Epithelial cell of prostate (primary cell): ENCODE results near the gene PPARD.
"Not testable (repeated sequence)": the region's sequence is repeated elsewhere in the genome, so short reads cannot be mapped to it uniquely, and the experiment has no call there.

ENCODE experiments used
- DNase-seq: peaks from one replicate; pipeline ENCODE4 v3.0.0-alpha.2; 2011; ENCODE audit warnings: low read depth, low spot score
- H3K27ac ChIP-seq: fragments of 450-650 bp; 2 replicates; pipeline ENCODE4 v1.5.1; 2017; ENCODE audit warnings: mild to moderate bottlenecking

Gene PPARD

DNA sequence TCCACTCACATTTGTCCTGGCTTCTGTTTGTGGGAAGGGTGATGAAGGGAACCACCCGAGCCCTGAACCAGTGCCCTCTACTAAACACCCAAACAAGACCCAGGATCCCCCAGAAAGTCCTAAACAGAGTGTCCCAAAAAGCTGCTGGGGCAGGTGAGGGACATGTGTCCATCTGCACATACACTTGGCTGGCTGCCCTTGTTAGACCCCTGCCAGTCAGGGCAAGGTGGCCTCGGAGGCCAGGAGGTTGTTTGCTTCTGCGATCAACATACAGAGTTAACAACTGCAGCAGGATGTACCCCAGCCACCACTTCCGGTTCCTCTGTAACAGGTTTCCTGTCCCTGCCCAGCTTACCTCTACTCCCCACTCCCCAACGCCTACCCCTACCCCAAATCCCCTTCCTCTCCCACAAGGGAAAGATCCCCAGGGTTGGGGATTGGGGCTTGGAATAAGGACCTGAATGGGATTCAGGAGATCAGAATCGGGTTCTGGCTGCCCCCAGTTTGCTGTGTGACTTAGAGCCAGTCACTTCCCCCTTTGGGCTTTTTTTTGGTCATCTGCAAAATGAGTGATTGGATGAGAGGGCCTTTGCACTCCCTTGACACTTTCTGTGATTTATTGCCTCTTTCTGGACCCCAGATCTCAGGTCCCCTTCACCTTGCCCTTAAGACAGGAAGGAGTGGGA, 30.8 kb upstream of the PPARD start:
- DNase-seq = no peak
- H3K27ac ChIP-seq = no peak overlapping the region

DNA sequence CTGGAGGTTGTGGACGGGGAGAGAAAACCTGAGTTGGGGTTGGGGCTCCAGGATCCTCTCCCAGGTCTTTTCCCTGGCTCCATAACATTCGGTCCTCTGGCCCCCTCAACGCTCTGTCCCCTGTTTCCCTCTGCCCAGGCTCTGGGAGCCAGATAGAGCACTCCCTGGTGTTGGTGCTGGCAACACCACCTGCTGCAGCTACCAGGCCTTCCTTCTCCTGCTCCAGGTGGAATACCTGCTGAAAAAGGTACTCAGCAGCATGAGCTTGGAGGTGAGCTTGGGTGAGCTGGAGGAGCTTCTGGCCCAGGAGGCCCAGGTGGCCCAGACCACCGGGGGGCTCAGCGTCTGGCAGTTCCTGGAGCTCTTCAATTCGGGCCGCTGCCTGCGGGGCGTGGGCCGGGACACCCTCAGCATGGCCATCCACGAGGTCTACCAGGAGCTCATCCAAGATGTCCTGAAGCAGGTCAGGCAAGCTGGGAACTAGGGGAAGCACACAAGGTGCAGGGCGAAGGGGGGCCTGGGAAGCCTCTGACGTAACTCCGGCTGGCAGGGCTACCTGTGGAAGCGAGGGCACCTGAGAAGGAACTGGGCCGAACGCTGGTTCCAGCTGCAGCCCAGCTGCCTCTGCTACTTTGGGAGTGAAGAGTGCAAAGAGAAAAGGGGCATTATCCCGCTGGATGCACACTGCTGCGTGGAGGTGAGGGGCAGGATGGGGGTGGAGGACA, 30.1 kb upstream of the PPARD start:
- no peak for DNase-seq
- no peak overlapping the region for H3K27ac ChIP-seq

GRCh38 chr6:35312807-35313206, 29.6 kb upstream of the PPARD start:
- DNase-seq = no peak
- no peak overlapping the region for H3K27ac ChIP-seq

DNA sequence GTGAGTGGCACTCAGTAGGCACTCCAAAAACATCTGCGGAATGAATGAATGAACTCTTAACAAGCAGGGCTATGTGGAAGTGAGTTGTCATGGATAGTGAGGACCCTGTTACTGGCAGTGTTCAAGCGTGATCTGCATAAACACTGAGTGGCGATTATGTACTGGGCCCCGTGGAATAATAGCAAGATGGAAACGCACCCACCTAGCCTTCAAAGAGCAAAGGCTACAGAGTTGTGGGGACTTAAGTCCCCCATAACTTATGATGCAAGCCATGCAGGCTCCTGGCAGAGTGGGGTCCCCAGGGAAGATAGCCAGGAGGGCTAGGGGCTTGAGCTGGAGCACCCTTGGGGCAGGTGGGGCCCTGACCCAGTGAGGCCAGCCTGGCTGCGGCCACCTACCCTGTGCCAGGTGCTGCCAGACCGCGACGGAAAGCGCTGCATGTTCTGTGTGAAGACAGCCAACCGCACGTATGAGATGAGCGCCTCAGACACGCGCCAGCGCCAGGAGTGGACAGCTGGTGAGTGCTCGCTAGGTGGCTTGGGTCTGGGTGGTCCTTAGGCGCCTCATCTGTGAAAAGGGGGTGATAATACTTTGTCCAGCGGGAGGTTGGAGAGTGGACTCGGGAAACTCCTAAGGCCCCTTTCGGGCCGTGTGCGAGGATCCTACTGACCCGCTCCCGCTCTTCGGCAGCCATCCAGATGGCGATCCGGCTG, 24.7 kb upstream of the PPARD start:
- DNase-seq = no peak
- no peak overlapping the region for H3K27ac ChIP-seq

DNA sequence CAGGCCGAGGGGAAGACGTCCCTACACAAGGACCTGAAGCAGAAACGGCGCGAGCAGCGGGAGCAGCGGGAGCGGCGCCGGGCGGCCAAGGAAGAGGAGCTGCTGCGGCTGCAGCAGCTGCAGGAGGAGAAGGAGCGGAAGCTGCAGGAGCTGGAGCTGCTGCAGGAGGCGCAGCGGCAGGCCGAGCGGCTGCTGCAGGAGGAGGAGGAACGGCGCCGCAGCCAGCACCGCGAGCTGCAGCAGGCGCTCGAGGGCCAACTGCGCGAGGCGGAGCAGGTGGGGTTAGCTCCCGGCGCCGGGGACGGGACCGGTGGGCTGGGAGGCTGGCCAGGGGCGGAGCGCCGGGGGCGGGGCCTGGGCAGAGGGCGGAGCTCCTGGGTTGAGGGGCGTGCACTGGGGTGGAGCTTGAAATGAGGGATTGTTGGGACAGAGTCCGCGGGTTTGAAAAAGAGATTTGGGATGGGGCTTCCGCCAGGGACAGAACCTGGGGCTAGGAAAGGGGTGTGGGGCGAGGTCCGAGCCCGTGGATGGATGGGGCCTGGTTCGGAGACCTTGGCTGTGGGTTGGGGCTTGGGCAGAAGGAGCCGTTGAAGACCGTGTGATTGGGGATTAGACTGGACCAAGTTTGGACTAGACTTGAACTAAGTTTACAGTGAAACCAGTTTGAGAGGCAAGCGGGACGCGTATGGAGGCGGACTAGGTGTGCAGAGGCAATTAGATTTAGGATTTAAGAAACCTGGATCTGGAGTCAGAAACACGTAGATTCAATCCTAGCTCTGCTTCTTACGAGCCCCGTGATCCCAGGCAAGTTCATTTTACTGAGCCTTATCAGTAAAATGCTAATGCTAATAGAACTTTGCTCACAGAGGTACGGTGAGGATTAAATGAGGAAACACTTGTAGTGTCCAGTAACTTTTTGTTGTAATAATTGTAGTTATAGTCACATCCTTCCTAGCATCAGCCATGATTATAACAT, 23.9 kb upstream of the PPARD start:
- no peak for DNase-seq
- H3K27ac ChIP-seq = no peak overlapping the region

DNA sequence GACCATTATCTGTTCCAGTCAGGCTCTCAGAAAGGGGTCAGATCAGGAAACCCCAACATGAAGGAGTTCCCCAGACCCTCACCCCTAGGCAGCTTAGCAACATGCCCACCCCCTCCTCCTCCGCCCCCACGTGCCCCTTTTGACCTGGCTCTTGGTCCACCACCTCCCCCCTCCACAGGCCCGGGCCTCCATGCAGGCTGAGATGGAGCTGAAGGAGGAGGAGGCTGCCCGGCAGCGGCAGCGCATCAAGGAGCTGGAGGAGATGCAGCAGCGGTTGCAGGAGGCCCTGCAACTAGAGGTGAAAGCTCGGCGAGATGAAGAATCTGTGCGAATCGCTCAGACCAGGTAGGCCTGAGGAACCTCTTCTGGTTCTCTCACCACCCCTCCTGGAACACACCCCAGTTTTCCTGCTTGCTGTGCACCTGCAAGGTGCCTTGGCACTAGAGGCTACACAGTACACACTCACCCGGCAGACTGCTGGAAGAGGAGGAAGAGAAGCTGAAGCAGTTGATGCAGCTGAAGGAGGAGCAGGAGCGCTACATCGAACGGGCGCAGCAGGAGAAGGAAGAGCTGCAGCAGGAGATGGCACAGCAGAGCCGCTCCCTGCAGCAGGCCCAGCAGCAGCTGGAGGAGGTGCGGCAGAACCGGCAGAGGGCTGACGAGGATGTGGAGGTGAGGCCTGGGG, 22.9 kb upstream of the PPARD start:
- no peak overlapping the region for H3K27ac ChIP-seq
- no peak for DNase-seq

GRCh38 chr6:35320031-35320410, 22.3 kb upstream of the PPARD start:
- DNase-seq = no peak
- no peak overlapping the region for H3K27ac ChIP-seq

- DNase-seq = no peak
- H3K27ac ChIP-seq = no peak overlapping the region
Measured at GRCh38 chr6:35321091-35321490, 21.3 kb upstream of the PPARD start.

GRCh38 chr6:35327349-35328027, 14.9 kb upstream of the PPARD start:
- no peak overlapping the region for H3K27ac ChIP-seq
- DNase-seq = no peak

DNA sequence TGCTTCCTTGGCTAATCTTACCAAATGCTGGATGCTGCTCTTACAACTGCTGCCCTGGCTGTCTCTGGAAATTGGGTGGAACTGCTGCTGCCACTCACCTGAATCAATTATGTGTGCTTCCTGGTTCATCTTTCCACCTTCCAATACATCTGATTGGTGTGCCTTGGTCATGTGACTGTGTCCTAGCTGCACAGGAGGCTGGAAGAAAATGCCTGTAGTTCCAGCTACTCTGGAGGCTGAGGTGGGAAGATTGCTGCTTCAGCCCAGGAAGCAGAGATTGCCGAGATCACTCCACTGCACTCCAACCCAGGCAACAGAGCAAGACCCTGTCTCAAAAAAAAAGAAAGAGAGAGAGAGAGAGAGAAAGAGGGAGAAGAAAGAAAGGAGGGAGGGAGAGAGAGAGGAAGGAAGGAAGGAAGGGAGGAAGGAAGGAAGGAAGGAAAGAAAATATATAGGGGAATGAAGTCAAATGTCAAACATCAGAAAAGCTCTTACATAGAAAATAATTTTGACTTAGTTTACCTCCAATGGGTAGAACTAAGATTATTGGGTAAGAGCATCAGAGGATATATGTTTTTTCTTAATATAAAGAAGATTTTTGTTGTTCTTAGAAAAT, 14.1 kb upstream of the PPARD start:
- DNase-seq = no peak
- H3K27ac ChIP-seq = no peak overlapping the region

- not testable (repeated sequence) for H3K27ac ChIP-seq, DNase-seq
Measured at GRCh38 chr6:35328965-35329364, 13.4 kb upstream of the PPARD start.

DNA sequence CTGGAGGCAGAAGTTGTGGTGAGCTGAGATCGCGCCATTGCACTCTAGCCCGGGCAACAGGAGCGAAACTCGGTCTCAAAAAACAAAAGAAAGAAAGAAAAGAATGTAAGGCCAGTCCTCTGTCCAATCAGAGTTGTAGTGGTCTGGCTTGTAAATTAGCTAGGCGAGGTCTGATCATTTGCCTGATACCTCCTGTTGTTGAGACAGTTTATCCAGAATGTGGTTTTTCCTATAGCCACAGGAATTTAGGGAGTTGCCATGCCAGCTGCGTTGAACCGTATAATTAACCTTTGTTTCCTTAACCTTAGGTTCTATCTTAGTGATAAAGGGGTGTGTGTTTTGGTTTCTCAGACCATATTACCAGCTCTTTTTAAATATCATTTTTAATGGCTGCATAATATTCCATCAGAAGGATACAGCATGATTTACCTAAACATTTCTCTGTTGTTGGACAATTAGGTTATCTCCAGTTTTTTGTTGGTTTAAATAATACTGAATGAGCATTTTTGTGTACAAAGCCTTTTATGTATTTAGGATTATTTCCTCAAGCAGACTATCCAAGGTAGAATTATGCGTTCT, 11.7 kb upstream of the PPARD start:
- H3K27ac ChIP-seq = no peak overlapping the region
- no peak for DNase-seq

DNA sequence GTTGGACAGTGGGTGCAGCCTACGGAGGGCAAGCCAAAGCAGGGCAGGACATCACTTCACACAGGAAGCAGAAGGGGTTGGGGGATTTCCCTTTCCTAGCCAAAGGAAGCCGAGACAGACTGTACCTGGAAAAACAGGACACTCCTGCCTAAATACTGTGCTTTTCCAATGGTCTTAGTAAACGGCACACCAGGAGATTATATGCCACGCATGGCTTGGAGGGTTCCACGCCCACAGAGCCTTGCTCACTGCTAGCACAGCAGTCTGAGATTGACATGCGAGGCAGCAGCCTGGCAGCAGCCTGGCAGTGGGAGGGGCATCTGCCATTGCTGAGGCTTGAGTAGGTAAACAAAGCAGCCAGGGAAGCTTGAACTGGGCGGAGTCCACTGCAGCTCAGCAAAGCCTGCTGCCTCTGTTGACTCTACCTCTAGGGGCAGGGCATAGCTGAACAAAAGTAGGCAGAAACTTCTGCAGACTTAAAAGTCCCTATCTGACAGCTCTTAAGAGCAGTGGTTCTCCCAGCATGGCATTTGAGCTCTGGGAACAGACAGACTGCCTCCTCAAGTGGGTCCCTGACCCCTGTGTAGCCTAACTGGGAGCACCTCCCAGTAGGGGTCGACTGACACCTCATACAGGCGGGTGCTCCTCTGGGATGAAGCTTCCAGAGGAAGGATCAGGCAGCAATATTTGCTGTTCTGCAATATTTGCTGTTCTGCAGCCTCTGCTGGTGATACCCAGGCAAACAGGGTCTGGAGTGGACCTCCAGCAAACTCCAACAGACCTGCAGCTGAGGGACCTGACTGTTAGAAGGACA, 10.1 kb upstream of the PPARD start:
- H3K27ac ChIP-seq = not testable (repeated sequence)
- peak; percentile 18 for DNase-seq

DNA sequence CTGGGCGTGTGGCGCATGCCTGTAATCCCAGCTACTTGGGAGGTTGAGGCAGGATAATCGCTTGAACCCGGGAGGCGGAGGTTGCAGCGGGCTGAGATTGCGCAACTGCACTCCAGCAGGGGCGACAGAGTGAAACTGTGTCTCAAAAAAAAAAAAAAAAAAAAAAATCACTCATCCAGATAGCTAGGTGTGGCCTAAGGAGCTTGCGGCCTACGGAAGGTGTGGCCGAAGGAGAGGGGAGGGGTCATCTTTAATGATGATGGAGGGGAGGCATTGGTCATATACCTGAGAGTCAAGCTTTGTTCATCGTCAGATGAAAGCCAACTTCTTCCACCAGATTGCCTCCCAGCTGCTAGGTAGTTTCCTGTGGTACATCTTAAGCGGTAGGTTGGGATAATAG, 801 bp upstream of the PPARD start:
- H3K27ac ChIP-seq = peak overlapping the region; percentile 57

DNA sequence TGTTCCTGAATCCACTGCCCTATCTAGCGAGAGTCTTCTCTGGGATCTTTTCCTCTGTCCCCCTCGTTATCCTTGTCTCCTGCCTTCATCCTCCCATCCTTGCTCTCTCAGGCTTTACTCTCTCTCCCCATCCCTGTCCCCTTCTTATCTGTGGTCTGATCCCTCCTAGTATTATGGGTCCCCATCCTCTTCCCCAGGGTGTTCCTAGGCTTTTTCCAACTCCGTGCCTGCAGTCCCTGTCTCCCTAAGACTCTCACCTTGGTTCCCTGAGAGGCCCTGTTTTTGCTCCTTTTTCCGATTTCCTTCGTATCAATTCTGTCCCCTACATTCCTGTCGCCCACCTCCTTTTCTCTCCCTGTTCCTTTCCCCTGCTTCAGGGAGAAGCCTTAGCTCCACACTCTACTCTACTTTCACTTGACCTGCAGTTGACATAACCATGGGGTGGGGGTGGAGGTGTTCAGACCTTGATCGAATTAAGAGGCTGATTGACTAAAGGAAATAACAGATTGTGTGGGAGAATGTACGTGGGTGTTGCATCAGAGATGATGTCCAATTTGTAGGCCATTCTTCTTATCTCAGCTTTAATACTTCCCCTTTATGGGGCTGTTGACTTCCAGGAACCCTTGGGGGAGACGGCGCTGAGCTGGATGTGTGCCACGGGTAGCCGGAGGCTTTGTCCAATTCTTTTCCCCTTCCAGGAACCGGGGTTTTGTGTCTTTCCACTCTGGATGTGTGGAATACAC, 905 bp downstream of the PPARD start:
- H3K27ac ChIP-seq = peak overlapping the region; percentile 57
- no peak for DNase-seq

More for the DNA sequence above, 801 bp upstream of the PPARD start:
- DNase-seq = no peak

GRCh38 chr6:35343835-35344550, 1.6 kb downstream of the PPARD start:
- no peak for DNase-seq
- H3K27ac ChIP-seq = peak overlapping the region; percentile 57
